ENCODE results near the gene LEFTY2. TPM values are rescaled to one million over a fixed set of nuclear protein-coding genes. Genes with fewer than 3 reads are reported as not detected.
A peak's percentile ranks its signal among the peaks of the same experiment; 100 is the strongest.

The LEFTY2 gene
- total RNA-seq, 1 donor, result under 0.01 TPM

- DNase-seq (ENCODE audit: low read depth), result peak; percentile 51
- TF ChIP-seq CTCF (IDR thresholded peaks at IDR 0.05; ENCODE audit: insufficient read depth, low read depth, low read length), result peak; percentile 91
- H3K4me3 ChIP-seq (ENCODE audit: low read depth, low read length), result no peak overlapping the region
Measured at GRCh38 chr1:225911191-225912130, 29.6 kb downstream of the LEFTY2 start.

- no peak for DNase-seq (ENCODE audit: low read depth)
- TF ChIP-seq CTCF (IDR thresholded peaks at IDR 0.05; ENCODE audit: insufficient read depth, low read depth, low read length), result no peak
- H3K4me3 ChIP-seq (ENCODE audit: low read depth, low read length), result no peak overlapping the region
Measured at GRCh38 chr1:225909477-225909876, 31.5 kb downstream of the LEFTY2 start.

GRCh38 chr1:225908773-225909172 is 32.2 kb downstream of the LEFTY2 start:
- DNase-seq (ENCODE audit: low read depth), result no peak
- no peak for TF ChIP-seq CTCF (IDR thresholded peaks at IDR 0.05; ENCODE audit: insufficient read depth, low read depth, low read length)
- no peak overlapping the region for H3K4me3 ChIP-seq (ENCODE audit: low read depth, low read length)

- H3K4me3 ChIP-seq (ENCODE audit: low read depth, low read length), result no peak overlapping the region
- no peak for DNase-seq (ENCODE audit: low read depth)
- no peak for TF ChIP-seq CTCF (IDR thresholded peaks at IDR 0.05; ENCODE audit: insufficient read depth, low read depth, low read length)
Measured at GRCh38 chr1:225908013-225908640, 32.9 kb downstream of the LEFTY2 start.

- no peak overlapping the region for H3K4me3 ChIP-seq (ENCODE audit: low read depth, low read length)
- DNase-seq (ENCODE audit: low read depth), result no peak
- no peak for TF ChIP-seq CTCF (IDR thresholded peaks at IDR 0.05; ENCODE audit: insufficient read depth, low read depth, low read length)
Measured at GRCh38 chr1:225907341-225907740, 33.7 kb downstream of the LEFTY2 start.

- TF ChIP-seq CTCF (IDR thresholded peaks at IDR 0.05; ENCODE audit: insufficient read depth, low read depth, low read length), result no peak
- no peak overlapping the region for H3K4me3 ChIP-seq (ENCODE audit: low read depth, low read length)
- DNase-seq (ENCODE audit: low read depth), result no peak
Measured at GRCh38 chr1:225906467-225906866, 34.6 kb downstream of the LEFTY2 start.

All from fibroblast of villous mesenchyme (primary cell).